Coronary artery (tissue), 2 donors: ENCODE measurements around the gene GZMM.

Source experiments
- DNase-seq: peaks from one replicate; pipeline ENCODE4 v3.0.0-alpha.2; 2017; ENCODE audit warnings: low spot score
- H3K27ac ChIP-seq, 2 donors: fragments of 200-600 bp; sonication (generic); one replicate each; pipeline ENCODE4 v1.5.1; 2016 to 2019
- H3K4me3 ChIP-seq: fragments of 200-600 bp; sonication (generic); 2 replicates; pipeline ENCODE4 v1.5.1; 2016; ENCODE audit warnings: mild to moderate bottlenecking, moderate library complexity
- TF ChIP-seq, protein P1 (sequence below): fragments of 200-600 bp; sonication (generic); IDR thresholded peaks from one replicate; pipeline ENCODE4 v1.5.1; 2019; ENCODE audit warnings: antibody characterized with exemption

GZMM gene

DNA sequence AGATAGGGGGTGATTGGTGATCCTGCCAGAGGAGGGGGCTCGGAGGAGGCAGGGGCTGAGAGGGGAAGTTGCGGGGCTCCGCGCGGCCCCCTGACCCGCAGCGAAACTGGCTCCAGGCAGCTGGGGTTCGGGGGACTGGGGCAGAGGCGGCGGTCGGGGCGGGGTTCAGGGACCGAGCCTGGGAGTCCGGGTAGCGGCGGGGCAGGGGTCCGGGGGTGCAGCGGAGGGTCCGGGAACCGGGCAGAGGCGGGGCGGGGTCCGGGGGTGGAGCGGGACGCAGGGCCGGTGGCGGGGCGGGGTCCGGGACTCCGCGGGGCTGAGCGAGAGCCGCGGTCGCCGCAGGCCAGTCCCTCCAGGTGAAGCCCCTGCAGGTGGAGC is 46.4 kb upstream of the GZMM start:
- DNase-seq = no peak
- Histone ChIP-seq H3K4me3 (peak overlapping the region; percentile 55), H3K27ac (no peak overlapping the region)
- TF ChIP-seq, protein P1, sequence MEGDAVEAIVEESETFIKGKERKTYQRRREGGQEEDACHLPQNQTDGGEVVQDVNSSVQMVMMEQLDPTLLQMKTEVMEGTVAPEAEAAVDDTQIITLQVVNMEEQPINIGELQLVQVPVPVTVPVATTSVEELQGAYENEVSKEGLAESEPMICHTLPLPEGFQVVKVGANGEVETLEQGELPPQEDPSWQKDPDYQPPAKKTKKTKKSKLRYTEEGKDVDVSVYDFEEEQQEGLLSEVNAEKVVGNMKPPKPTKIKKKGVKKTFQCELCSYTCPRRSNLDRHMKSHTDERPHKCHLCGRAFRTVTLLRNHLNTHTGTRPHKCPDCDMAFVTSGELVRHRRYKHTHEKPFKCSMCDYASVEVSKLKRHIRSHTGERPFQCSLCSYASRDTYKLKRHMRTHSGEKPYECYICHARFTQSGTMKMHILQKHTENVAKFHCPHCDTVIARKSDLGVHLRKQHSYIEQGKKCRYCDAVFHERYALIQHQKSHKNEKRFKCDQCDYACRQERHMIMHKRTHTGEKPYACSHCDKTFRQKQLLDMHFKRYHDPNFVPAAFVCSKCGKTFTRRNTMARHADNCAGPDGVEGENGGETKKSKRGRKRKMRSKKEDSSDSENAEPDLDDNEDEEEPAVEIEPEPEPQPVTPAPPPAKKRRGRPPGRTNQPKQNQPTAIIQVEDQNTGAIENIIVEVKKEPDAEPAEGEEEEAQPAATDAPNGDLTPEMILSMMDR = no peak

DNA sequence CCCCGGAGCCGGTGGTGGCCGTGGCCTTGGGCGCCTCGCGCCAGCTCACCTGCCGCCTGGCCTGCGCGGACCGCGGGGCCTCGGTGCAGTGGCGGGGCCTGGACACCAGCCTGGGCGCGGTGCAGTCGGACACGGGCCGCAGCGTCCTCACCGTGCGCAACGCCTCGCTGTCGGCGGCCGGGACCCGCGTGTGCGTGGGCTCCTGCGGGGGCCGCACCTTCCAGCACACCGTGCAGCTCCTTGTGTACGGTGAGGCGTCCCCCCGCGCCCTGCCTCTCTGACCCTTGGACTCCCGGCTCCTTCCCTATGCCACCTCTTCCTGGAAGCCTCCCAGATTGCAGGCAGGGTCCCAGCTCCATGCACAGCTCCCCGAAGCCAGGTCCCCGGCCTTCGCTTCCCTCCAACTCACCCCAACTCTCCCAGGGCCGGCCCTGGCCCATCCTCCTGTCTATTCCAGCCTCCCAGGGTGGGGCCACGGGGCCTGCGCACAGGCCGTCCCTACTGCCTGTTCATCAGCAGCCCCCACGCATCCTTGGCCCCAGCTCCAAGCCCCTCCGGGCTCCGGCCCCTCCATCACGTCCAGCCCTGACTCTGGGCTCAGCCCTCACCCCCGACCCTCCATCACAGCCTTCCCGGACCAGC is 45.9 kb upstream of the GZMM start:
- Histone ChIP-seq H3K27ac (no peak overlapping the region), H3K4me3 (peak overlapping the region; percentile 55)
- DNase-seq = no peak
- TF ChIP-seq, protein P1 = no peak

DNA sequence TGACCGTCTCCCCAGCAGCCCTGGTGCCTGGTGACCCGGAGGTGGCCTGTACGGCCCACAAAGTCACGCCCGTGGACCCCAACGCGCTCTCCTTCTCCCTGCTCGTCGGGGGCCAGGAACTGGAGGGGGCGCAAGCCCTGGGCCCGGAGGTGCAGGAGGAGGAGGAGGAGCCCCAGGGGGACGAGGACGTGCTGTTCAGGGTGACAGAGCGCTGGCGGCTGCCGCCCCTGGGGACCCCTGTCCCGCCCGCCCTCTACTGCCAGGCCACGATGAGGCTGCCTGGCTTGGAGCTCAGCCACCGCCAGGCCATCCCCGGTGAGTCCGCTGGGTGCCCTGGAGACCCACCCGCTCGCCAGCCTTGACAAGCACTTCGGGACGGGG is 45.4 kb upstream of the GZMM start:
- TF ChIP-seq, protein P1 = no peak
- Histone ChIP-seq H3K4me3 (no peak overlapping the region), H3K27ac (no peak overlapping the region)
- no peak for DNase-seq

DNA sequence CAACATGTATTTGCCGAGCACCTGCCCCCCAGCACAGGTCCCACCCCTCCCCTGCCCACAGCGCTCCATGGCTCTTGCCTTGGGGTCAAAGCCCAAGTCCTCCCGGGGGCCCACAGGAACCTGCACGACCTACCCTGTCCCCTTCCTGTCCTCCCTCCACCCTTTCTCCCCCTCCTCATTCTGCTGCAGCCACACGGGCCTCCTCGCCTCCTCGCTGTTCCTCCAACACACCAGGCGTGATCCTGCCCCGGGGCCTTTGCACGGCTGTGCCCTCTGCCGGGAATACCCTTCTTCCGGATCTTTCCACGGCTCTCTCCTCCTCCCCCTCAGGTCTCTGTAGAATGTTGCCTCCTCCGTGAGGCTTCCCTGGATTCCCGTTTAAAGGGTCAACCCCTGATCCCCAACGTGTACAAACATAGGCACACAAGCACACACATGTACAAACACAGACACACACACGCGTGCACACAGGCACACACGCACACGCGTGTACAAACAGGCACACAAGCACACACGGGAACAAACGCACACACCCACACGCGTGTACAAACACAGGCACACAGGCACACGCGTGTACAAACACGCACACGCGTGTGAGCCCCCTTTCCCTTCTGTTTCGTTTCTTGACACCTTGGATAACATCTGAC is 44.8 kb upstream of the GZMM start:
- Histone ChIP-seq H3K27ac (no peak overlapping the region), H3K4me3 (no peak overlapping the region)
- DNase-seq = no peak
- TF ChIP-seq, protein P1 = no peak

DNA sequence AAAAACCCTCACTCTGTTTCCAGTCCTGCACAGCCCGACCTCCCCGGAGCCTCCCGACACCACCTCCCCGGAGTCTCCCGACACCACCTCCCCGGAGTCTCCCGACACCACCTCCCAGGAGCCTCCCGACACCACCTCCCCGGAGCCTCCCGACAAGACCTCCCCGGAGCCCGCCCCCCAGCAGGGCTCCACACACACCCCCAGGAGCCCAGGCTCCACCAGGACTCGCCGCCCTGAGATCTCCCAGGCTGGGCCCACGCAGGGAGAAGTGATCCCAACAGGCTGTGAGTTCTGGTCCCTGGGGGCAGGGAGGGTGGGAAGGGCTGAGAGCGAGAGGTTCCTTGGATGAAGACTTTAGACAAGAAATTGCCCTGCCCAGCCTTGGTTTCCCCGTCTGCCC is 42.2 kb upstream of the GZMM start:
- TF ChIP-seq, protein P1 = no peak
- Histone ChIP-seq H3K4me3 (no peak overlapping the region), H3K27ac (no peak overlapping the region)
- DNase-seq = no peak

DNA sequence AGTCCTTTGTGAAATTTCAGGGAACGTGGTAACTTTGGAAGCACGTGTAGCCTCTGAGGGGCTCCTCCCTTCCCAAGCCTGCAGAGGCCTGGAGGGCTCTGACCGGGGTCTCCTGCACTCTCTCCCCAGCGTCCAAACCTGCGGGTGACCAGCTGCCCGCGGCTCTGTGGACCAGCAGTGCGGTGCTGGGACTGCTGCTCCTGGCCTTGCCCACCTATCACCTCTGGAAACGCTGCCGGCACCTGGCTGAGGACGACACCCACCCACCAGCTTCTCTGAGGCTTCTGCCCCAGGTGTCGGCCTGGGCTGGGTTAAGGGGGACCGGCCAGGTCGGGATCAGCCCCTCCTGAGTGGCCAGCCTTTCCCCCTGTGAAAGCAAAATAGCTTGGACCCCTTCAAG is 39.2 kb upstream of the GZMM start:
- TF ChIP-seq, protein P1 = no peak
- Histone ChIP-seq H3K4me3 (no peak overlapping the region), H3K27ac (no peak overlapping the region)
- DNase-seq = no peak
